HG02852 (cell line): Measurements from ENCODE around the gene ZNF333.

Experiments
- ATAC-seq: cut with Tn5 transposase; IDR thresholded peaks from one replicate; pipeline ENCODE4 v1.9.1; 2021; ENCODE audit warnings: mild to moderate bottlenecking, moderate library complexity; ENCODE audit not compliant: unreplicated experiment

Gene ZNF333

DNA sequence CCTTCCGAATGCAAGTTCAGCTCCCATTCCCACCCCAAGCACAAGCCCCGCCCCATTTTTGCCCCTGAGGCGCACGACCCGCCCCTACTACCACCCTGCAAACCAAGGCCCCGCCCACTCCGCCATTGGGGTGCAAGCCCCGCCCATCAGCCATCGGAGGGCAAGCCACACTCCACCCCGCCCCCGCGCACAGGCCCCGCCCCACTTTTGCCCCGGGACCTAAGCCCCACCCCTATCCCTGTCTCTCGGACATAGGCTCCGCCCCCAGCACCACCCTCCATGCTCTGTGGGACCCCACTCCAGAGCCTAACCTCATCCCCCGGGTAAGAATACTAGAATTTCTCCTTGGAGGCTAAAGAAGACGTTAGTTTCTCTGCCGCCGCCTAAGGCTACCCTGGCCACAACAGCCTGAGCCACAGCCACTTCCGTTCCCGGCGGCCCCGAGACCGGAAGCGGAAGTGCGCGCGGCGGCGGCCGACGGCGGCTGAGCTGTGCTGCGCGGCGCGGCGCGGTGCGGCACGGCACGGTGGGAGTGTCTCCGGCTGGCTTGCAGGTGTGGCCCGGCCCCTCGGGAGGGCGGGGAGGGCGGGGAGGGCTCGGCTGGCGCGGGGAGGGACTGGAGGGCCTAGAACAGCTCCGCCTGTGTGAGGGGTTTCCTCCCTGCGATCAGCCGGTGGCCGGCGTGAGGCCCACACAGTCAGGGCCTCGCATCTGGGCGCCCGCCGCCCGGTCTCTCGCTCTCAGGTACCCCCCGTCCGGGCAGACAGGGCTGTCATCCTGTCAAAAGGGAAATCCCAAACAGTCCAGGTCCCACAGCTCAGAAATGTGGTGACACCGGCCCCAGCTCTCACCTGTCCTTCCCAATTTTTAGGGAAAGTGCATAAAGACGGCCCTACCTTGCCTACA is at the start of gene ZNF333:
TSS of gene ZNF333 (plus strand) at position 451 of the 906 bp plus-strand sequence. CDS start 3,444 bp downstream, outside the sequence.
- peak; percentile 85 for ATAC-seq

DNA sequence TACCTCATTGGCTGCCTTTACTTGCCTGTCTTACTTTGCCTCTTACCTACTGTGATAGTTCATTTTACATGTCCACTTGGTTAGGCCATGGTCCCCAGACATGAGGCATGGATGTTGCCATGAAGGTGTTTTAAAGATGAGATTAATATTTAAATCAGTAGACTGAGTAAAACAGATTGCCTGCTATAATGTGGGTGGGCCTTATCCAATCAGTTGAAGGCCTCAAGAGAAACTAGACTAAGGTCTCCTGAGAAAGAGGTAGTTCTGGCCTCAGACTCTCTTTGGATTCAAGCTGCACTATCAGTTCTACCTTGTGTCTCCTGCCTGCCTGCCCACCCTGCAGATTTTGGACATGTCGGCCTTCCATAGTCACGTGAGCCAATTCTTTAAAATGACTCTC is 41.3 kb upstream of the ZNF333 start:
- no peak for ATAC-seq

DNA sequence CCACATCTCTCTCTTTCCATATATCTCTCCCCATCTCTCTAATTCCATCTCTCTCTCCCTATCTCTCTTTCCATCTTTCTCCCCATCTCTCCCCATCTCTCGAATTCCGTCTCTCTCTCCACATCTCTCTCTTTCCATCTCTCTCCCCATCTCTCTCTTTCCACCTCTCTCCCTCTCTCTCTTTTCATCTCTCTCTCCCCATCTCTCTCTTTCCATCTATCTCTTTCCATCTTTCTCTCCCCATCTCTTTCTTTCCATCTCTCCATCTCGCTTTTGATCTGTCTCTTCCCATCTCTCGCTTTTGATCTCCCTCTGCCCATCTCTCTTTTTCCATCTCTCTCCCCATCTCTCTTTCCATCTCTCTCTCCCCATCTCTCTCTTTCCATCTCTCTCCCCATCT is 40.8 kb upstream of the ZNF333 start:
- ATAC-seq = no peak

DNA sequence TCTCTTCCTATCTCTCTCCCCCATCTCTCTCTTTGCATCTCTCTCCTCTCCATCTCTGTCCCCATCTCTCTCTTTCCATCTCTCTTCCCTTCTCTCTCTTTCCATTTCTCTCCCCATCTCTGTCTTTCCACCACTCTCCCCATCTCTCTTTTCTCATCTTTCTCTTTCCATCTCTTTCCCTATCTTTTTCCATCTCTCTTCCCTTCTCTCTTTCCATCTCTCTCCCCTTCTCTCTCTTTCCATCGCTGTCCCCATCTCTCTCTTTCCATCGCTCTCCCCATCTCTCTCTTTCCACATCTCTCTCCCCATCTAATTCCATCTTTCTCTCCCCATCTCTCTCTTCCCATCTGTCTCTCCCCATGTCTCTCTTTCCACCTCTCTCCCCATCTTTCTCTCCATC is 39.7 kb upstream of the ZNF333 start:
- no peak for ATAC-seq

DNA sequence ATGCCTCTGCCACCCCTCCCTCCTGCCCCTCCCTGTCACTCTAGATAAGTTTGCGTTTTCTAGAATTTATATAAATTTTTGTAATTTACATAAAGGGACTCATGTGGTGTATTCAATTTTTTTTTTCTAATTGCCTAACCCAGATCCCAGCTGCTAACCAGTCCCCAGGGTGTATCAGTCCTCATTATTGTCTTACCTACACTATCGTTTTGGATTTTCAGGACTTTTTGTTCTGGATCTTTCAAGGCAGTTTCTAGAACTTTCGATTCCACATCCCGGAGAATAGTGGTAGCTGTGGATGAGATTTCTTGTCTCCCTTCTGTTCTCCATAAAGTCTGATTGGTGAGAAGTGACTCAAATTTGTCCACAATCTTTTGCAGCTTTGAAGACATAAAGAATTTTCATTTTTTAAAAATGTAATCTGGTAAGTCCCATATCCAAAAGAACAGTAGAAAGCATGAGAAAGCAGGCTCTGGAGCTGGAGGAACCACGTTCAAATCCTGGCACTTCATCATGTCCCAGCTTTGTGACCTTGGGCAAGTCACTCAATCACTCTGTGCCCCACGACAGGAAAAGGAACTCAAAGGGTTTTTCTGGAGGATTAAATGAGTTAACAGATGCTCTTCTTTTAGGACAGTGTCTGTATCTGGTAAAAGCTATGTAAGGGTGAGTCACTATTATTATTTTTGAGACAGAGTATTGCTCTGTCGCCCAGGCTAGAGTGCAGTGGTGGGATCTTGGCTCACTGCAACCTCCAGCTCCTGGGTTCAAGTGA is 34.9 kb upstream of the ZNF333 start:
- no peak for ATAC-seq

DNA sequence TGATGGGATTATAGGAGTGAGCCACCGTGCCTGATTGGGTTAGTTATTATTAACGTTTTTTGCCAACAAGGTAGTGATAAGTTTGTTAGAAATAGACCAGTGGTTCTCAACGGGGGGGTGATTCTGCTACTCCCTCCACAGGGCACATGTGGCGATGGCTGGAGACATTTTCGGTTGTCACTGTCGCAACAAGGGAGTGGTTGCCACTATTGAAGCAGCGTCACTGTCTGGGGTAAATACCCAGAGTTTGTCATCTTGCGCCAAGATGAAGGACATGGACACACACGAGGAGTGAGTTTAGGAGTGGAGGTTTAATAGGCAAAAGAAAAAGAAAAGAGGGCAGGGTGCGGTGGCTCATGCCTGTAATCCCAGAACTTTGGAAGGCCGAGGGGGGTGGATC is 34.1 kb upstream of the ZNF333 start:
- no peak for ATAC-seq

DNA sequence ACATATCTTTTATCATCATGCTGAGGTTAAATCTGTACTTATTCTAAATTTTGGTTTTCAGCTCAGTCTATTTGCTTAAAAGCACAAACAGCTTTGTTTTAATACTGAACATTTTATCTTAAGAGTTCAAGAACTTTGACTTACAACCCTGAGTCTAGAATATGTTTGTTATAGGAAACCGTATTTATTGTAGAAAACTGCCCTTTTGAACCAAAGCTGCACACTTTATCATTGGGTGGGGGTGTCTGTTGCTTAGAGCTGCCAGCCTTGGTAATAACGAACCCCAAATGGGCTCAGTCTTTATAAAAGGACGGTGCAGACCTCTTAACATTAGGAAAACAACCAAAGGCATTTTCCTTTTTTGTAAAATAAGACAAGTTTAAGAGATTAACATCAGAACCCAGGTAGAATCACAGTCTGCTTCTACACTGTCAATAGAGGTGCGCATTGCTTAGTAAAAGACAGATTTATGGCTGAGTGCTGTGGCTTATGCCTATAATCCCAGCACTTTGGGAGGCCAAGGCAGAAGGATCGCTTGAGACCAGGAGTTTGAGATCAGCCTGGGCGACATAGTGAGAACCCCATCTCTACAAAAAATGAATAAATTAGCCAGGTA is 29.9 kb upstream of the ZNF333 start:
- ATAC-seq = no peak

DNA sequence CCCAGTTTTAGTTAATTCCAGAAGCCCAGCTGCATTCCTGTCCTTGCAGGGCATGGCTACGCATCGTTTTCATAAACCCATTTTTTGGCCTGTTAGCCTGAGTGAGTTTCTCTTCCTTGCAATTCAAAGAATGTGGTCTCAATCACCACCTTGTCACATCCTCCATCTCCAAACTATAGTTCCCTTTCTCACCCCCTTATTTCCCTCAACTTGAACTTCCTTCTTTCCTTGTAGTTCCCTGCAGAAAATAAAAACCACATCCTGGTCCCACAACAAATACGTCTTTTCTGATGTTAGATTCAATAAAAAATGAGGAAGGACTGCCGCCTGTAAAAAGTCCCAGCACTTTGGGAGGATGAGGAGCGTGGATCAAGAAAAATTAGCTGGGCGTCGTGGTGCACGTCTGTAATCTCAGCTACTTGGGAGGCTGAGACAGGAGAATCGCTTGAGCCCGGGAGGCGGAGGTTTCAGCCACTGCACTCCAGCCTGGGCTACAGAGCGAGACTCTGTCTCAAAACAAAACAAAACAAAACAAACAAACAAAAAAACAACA is 28.4 kb upstream of the ZNF333 start:
- no peak for ATAC-seq

DNA sequence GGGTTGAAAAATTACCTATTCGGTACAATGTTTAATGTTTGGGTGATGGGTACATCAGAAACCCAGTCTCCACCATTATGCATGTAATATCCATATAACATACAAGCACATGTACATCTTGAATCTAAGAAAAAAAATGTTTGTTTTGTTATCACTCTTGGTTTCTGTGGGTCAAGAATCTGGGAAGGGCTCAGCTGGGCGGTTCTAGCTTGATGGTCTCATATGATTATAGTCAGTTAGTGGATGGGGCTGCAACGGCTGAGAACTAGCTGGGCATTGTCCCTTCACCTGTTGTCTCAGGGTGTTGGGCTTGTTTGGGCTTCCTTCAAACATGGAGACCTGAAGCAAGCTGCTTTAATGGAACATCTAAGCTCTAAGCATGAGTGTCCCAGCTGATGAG is 19.9 kb upstream of the ZNF333 start:
- ATAC-seq = no peak

DNA sequence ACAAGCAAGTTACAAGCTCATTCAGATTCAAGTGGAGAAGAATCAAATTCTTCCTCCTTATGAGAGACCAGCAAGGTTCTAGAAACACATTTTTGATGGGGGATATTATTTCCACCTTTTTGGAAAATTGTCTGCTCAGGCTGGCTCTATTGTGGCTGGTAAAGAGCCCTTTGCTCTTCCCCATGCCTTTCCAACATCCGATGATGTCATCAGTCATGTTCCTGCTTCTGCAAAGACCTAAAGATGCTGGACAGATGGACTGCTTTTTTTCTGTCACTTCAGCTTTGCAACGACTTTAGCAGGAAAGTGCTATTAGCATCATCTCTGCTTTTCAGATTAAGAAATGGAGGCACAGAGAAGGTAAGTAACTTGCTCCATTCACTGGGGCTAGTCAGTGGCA is 19.4 kb upstream of the ZNF333 start:
- no peak for ATAC-seq

DNA sequence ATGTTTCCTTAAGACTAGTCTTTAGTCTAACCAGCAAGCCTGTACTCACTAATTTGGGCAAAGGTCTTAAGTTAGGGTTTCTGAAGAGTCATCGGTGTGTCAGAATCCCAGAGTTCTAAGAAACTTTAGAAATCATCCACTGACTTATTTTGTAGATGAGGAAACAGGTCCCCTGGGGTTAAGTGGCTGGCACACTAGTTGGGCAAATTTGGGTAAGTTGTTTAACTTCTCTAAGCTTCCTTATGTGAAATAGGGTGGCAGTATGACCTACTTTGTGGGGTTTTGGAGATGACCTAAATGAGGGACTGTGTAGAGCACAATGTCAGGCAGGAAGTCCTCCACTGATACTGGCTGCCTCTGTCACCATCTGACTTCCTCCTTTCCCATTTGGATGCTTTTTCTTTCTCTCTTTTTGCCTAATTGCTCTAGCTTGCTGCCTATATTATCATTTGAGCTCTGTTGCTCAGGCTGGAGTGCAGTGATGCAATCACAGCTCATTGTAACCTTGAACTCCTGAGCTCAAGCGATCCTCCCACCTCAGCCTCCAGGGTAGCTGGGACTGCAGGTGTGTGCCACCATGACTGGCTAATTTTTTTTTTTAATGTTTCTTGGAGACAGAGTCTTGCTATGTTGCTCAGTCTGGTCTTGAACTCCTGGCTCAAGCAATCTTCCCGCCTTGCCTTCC is 17.5 kb upstream of the ZNF333 start:
- no peak for ATAC-seq

DNA sequence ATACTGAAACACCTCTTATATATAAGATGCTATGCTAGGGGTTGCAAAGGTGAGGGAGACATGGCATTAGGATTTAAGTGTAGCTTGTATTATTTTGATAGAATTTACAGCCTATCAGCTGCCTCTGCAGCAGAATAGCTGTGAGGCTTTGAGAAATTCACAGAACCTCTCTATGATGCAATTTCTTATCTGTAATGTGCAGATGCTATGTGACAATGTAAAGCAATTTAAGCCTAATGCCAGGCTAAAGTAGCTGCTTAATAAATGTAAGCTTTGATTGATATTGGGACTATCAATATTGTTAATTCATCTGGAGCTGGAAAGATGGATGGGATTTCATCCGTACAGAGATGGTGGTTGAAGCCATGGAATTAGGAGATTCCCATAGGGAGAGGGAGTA is 16.8 kb upstream of the ZNF333 start:
- ATAC-seq = no peak

DNA sequence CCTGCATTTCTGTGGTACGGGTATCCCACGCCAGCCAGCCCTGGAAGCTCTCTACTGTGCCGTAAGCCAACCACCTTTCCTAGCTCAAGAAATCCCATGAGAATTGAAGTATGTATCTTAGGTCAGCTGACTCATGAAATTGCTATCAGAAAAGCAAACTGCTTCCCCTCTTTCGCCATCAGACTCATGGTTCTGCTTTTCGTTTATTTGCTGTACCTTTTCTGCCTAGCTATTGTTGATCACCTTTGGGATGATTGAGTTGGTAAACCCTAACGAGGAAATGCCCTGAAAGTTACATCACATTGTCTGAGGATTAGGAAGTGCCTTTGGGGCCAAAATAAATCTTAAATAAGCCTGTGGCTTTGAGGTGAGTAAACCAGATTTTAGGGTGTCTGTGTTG is 15.1 kb upstream of the ZNF333 start, which contains the start of gene ADGRE3:
TSS of gene ADGRE3 (minus strand) at position 81 of the 400 bp plus-strand sequence. CDS start at position 7, 74 bp downstream.
- no peak for ATAC-seq

DNA sequence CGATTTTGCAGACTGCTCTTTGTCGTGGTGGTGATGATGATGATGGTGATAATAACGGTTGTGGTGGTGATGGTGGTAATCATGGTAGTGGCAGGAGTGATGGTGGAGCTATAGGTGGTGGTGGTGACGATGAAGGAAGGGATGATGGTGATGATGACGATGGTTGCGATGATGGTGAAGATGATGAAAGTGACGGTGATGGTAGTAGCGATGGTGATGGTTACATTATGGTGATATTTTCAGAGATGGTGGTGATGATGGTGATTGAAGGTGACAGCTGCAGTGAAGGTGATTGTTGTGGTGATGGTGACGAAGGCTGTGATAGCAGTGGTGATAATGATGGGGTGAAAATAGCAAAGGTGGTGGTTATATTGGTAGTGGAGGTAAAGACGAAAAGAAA is 13.1 kb upstream of the ZNF333 start:
- ATAC-seq = no peak

DNA sequence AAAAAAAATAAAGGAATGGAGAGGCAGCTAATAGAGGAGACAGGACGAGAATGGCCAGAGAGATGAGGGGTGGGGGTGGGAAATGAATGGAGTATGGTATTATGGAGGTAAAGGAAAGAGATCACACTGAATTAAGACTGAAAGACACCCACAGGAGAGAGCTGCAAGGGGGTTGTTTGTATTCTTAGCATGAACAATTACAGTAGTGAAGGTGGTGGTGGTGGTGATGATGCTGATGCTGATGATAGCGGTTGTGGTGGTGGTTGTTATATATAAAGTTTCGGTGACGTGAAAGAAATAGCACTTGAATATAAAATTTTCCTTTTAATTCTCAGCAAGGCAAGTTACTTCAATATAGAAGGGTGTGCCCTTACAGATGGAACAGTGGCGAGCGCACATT is 12.4 kb upstream of the ZNF333 start:
- no peak for ATAC-seq

DNA sequence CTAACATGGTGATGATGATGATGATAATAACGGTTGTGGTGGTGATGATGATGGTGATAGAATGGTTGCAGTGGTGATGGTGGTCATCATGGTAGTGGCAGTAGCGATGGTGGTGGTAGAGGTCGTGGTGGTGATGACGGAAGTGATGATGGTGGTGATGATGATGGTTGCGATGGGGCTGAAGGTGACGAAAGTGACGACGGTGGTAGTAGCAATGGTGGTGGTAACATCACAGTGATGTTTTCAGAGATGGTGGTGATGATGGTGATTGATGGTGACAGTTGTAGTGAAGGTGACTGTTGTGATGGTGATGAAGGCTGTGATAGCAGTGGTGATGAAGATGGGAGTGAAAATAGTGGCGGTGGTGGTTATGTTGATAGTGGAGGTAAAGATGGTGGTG is 11.6 kb upstream of the ZNF333 start:
- ATAC-seq = no peak

DNA sequence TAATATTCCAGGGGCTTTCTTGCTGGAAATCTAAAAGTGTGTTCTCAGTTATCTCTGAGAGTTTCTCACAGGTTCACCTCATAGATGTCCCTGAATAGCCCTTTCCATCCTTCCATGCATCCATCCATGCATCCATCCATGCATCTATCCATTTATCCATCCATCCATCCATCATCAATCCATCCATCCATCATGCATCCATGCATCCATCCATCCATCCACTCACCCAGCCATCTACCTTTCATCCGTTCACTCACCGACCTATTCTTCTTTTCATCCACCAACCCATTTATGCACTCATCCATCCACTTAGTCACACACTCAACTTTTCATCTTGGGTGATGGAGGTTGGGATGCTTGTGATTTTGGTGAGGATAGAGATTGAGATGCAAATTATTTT is 7.8 kb upstream of the ZNF333 start:
- no peak for ATAC-seq

DNA sequence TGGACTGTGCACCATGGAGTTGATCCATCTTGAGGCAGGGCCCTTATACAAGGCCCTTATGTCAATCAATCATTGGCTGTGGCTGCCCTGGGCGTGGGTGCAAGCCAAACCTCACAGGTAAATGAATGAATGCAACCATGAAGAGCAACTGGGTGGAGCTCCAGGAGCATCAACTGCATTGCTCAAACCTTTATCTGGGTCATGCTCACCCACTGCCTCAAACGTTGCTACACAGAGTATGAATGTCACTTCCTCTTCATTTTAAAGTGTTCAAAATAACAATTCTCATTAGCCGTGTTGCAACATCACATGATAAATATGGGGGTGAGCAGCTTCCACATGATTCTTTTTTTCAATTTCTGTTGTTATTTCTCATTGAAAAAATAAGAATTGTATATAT is 6.4 kb upstream of the ZNF333 start:
- ATAC-seq = no peak

DNA sequence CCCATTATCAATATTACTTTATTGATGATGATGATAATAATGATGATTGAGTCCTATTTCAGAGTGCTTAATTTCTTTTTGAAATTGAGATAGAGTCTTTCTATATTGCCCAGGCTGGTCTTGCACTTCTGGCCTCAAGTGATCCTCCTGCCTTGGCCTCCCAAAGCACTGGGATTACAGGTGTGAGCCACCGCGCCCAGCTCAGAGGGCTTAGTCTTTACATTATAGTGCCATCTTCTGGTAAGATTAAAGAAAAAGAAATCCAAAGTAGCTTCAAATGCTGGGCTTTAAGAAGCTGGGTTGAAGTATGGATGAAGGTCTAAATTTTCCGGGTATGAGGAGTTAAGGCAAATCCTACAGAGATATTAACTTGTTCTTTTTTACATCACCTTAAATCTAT is 3.4 kb upstream of the ZNF333 start:
- ATAC-seq = no peak

DNA sequence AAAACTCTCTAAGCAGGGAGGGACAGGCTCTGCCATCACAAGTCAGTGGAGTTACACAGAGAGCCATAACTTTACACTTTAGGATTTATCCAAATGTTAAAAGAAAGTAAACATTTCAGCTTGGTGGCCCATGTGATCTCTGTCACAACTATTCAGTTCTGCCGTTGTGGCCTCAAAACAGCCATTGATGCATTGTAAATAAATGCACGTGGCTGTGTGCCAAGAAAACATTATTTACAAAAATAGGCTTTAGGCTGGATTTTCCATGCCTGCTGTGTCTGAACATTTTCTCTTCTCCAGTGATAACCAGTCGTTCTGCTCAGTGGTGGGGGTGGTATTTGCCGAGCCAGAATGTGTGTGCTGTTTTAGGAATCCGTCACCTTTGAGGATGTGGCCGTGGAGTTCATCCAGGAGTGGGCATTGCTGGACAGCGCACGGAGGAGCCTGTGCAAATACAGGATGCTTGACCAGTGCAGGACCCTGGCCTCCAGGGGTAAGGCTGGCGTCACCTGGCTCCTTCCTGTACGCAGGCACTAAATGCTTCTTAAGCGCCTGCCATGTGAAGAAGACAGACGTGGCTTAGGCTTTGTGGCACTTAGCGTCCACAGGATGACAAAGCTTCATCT is 4.9 kb downstream of the ZNF333 start:
- no peak for ATAC-seq
